IPS-15b (cell line): ENCODE measurements around the gene SFTPB.

Source experiments
- H3K27me3 ChIP-seq: one replicate; pipeline ENCODE4 v1.6.1; 2013; ENCODE audit warnings: low read length; ENCODE audit not compliant: control insufficient read depth, insufficient read depth
- H3K36me3 ChIP-seq: one replicate; pipeline ENCODE4 v1.6.1; 2013; ENCODE audit warnings: low read length; ENCODE audit not compliant: control insufficient read depth, insufficient read depth
- H3K4me1 ChIP-seq: one replicate; pipeline ENCODE4 v1.6.1; 2013; ENCODE audit warnings: mild to moderate bottlenecking, low read length; ENCODE audit not compliant: control insufficient read depth, insufficient read depth
- H3K4me3 ChIP-seq: one replicate; pipeline ENCODE4 v1.5.1; 2013; ENCODE audit warnings: low read depth, low read length
- H3K9ac ChIP-seq: one replicate; pipeline ENCODE4 v1.6.1; 2013; ENCODE audit warnings: low read depth, mild to moderate bottlenecking, low read length
- H3K9me3 ChIP-seq: one replicate; pipeline ENCODE4 v1.6.1; 2013; ENCODE audit warnings: mild to moderate bottlenecking, low read length; ENCODE audit not compliant: control insufficient read depth, insufficient read depth

SFTPB gene

DNA sequence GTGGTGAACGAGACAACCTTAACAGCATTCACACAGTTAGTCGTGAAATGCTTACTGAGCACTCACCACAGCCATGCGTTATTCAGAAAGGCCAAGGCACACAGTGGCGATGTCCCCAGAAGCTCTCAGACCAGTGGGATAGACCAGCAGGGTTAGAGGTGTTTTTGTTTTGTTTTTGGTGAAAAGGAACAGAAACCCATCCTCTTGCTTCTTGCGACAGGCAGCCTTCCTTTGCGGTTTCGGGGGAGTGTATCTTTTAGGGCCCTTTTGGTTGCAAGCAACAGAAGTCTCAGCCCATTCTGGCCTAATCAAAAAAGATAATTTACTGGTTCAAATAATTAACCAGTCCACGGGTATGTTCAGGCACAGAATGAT is 30.9 kb upstream of the SFTPB start:
- no peaks in the 10 kb centered on the region for H3K36me3 ChIP-seq
- no peak overlapping the region for H3K4me3 ChIP-seq
- no peaks in the 10 kb centered on the region for H3K27me3 ChIP-seq
- H3K9me3 ChIP-seq, result no peaks in the 10 kb centered on the region
- H3K9ac ChIP-seq, result no peak overlapping the region
- peaks cover 13% of the 10 kb centered on the region for H3K4me1 ChIP-seq

DNA sequence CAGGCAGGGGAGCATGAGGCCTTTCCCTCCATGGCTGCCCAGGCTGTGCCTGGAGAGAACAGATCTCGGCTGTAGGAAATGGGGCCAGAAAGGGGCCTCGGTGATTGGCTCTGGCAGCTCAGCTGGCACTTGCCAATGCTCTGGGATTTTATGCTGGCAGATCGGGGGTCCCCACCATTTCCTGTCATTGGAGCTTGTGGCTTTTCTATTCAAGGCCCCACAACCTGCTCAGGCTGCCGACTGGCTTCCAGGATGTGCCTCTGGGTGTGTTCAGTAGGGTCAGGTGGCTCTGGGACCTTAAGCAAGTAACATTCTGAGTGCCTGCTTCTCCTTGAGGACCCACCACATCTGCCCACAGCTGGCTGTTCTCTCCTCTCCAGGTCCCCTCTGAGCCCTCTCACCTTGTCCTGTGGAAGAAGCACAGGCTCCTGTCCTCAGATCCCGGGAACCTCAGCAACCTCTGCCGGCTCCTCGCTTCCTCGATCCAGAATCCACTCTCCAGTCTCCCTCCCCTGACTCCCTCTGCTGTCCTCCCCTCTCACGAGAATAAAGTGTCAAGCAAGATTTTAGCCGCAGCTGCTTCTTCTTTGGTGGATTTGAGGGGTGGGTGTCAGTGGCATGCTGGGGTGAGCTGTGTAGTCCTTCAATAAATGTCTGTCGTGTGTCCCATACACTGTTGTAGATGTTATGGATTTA is 30.3 kb upstream of the SFTPB start:
- peaks cover 13% of the 10 kb centered on the region for H3K4me1 ChIP-seq
- no peaks in the 10 kb centered on the region for H3K36me3 ChIP-seq
- H3K27me3 ChIP-seq, result no peaks in the 10 kb centered on the region
- H3K9me3 ChIP-seq, result no peaks in the 10 kb centered on the region
- H3K4me3 ChIP-seq, result no peak overlapping the region
- H3K9ac ChIP-seq, result no peak overlapping the region

DNA sequence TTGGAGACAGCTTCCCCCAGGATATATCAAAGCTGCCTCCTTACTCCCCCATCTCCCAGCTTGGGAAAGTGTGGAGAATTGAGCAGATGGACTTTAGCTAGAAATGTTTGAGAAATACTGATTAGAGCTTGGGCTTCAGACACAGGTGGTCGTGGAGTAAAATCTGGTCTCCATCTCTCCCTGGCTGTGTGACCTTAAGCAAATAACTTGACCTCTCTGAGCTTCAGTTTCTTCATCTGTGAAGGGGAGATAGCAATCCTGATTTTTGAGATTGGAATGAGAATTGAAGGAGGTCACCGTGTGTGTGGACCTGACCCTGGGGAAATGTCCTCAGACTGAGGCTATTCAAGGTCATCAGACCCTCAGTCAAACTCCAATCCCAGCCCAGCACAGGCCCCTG is 29.7 kb upstream of the SFTPB start:
- Histone ChIP-seq H3K9me3 (no peaks in the 10 kb centered on the region), H3K27me3 (no peaks in the 10 kb centered on the region), H3K36me3 (no peaks in the 10 kb centered on the region), H3K9ac (no peak overlapping the region), H3K4me1 (peaks cover 12% of the 10 kb centered on the region), H3K4me3 (no peak overlapping the region)

DNA sequence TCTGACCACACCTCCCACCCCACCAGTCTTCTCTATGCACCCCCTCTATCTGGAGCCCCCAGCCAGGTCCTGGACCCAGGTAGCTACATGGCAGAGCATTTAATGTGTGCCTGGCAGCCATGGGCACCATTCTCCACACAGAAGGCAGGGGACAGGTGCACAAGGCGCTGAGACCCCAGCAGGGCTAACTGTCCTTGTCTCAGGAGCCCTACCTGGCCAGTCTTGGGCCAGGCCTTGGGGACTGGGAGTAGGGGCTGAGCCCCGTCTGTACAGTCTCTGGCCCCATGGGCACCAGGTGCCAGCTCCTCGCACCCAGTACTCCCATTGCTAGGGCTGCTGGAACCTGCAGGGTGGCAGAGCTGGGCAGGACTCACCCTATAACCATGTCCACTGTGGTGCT is 29.1 kb upstream of the SFTPB start:
- peaks cover 7% of the 10 kb centered on the region for H3K4me1 ChIP-seq
- no peak overlapping the region for H3K9ac ChIP-seq
- H3K27me3 ChIP-seq, result no peaks in the 10 kb centered on the region
- H3K36me3 ChIP-seq, result no peaks in the 10 kb centered on the region
- no peak overlapping the region for H3K4me3 ChIP-seq
- no peaks in the 10 kb centered on the region for H3K9me3 ChIP-seq

DNA sequence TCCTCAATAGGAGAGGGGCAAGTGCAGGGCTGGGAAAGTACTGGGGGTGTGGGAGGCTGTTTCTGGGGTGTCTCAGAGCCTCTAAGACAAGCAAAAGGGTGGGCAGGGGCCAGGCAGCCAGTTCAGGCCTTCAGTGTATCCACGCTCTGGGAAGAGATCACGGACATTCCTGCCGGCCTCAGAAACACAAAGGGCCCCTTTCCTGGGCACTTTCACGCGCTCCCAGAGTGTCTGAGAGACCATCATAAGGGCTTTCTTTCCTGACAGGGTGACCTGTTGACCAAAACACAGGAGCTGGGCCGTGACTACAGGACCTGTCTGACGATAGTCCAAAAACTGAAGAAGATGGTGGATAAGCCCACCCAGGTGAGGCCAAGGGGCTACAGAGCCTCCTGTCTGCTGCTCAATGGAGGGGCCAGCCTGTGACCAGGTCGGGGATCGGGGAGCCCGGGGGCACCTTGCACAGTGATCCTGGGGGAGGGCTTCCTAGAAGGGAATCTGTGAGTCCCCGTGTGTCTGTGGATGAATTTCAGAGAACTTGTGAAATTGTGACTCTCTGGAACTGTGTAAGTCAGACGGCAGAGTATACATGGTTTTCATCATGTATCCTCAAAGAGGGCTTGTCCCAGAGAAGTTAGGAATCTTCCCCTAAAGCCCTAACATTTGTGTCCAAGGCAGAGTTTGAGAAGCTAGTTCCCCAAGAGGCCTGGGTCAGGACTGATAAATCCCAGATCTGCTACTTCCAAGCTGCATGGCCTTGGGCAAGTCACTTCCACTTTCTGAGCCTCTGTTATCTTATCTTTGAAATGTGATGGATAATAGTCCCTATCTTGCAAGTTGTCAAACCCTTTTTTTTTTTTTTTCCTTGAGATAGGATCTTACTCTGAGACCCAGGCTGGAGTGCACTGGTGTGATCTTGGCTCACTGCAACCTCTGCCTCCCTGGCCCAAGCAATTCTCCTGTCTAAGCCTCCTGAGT is 28.0 kb upstream of the SFTPB start:
- no peaks in the 10 kb centered on the region for H3K9me3 ChIP-seq
- no peaks in the 10 kb centered on the region for H3K27me3 ChIP-seq
- H3K4me1 ChIP-seq, result no peaks in the 10 kb centered on the region
- no peaks in the 10 kb centered on the region for H3K36me3 ChIP-seq
- no peak overlapping the region for H3K4me3 ChIP-seq
- no peak overlapping the region for H3K9ac ChIP-seq

DNA sequence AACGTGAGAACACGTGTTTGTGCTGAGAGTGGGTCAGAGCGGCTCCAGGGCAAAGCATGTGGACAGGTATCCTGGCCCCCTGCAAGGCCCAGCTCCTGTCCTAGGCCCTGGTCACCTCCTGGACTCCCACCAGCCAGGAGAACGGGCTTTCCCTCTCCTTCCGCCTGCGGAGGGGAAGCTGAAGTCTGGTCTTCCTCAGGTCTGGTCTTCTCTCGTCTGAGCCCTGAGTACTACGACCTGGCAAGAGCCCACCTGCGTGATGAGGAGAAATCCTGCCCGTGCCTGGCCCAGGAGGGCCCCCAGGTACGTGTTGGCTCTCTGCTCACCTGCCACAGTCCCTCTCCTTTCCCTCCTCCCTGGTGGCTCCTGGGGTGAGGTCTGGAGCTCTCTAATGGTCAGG is 27.1 kb upstream of the SFTPB start:
- no peaks in the 10 kb centered on the region for H3K4me1 ChIP-seq
- no peaks in the 10 kb centered on the region for H3K9me3 ChIP-seq
- H3K36me3 ChIP-seq, result no peaks in the 10 kb centered on the region
- no peak overlapping the region for H3K4me3 ChIP-seq
- H3K9ac ChIP-seq, result no peak overlapping the region
- no peaks in the 10 kb centered on the region for H3K27me3 ChIP-seq

DNA sequence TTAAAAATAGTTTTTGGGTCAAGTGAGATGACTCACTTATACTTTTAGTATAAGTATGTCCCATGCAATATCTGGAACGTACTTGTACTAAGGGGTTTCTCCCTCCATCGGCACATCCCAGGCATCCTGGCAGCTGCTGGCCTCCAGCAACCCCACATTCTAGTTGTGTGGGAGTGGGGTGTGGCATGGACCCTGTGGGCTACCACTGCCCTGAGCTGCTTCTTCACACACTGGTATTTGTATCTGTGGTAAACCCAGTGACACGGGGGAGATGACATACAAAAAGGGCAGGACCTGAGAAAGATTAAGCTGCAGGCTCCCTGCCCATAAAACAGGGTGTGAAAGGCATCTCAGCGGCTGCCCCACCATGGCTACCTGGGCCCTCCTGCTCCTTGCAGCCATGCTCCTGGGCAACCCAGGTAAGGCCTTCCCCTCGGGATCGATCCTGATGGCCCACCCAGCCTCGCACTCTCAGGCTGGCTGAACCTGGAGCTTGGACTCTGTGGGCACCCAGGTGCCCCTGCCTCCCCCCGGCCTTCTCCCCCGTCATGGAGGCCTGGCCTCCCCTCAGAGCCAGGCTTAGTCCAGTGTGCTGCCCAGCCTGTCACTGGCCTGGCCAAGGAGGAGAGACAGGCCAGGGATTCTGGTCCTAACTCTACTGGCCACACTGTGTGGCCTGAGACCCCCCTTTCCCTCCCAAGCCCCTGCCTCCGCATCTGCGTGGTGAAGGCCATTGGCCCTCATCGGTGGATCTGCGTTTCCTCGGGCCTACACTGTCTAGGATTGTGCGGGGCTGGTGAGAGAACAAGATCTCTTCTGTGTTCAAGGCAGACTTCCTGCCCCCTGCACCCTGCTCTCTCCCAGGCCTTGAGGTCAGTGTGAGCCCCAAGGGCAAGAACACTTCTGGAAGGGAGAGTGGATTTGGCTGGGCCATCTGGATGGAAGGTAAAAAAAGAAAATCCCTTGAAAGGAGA is 26.3 kb upstream of the SFTPB start, which contains the start of gene GNLY:
TSS of gene GNLY (plus strand) at position 307 of the 974 bp plus-strand sequence. CDS start at position 368, 61 bp downstream.
- Histone ChIP-seq H3K27me3 (no peaks in the 10 kb centered on the region), H3K4me1 (no peaks in the 10 kb centered on the region), H3K4me3 (no peak within 1 kb of the TSS), H3K36me3 (no peaks in the 10 kb centered on the region), H3K9me3 (no peaks in the 10 kb centered on the region), H3K9ac (no peak within 1 kb of the TSS)

DNA sequence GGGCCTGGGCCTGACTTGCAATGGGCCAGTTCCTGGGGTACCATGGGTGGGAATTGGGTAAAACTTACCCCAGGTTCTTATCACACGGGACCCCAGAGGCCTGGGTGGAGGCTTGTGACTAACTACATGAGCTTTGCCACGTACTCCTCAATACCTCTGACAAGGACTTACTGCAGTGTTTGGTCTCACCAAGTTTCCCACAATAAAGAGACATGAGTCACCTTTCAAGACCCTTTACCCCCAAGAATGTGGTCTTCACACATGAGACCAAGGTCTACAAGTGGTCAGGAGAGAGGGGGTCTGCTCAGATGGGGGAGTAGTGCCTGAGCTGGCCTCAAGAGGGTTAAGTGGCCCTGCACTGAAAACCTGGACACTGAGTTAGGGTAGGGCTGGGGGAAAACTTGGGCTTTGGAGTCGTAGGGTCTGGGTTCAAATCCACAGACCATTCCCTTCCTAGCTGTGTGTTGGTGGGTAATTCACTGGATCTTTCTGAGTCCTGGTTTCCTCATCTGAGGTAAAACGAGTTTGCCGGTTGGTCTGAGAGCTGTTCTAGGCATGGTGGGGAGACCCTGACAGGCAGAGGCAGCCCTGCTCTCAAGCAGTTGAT is 24.1 kb upstream of the SFTPB start:
- H3K9me3 ChIP-seq, result no peaks in the 10 kb centered on the region
- H3K27me3 ChIP-seq, result no peaks in the 10 kb centered on the region
- H3K9ac ChIP-seq, result no peak overlapping the region
- H3K36me3 ChIP-seq, result no peaks in the 10 kb centered on the region
- no peak overlapping the region for H3K4me3 ChIP-seq
- no peaks in the 10 kb centered on the region for H3K4me1 ChIP-seq

DNA sequence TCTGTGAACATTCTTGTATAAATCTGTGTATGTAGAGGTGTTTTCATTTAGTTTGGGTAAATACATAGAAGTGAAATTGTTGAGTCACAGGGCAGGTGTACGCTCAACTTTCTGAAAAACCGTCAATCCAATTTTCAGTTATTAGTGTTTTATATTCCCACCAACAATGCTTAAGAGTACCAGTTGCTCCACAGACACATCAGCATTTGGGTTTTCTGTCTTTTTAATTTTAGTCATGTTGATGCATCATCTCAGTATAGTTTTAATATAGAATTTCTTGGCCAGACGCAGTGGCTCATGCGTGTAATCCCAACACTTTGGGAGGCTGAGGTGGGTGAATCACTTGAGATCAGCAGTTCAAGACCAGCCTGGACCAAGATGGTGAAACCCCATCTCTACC is 22.9 kb upstream of the SFTPB start:
- Histone ChIP-seq H3K36me3 (no peaks in the 10 kb centered on the region), H3K4me1 (no peaks in the 10 kb centered on the region), H3K27me3 (no peaks in the 10 kb centered on the region), H3K9me3 (no peaks in the 10 kb centered on the region), H3K9ac (no peak overlapping the region), H3K4me3 (no peak overlapping the region)

DNA sequence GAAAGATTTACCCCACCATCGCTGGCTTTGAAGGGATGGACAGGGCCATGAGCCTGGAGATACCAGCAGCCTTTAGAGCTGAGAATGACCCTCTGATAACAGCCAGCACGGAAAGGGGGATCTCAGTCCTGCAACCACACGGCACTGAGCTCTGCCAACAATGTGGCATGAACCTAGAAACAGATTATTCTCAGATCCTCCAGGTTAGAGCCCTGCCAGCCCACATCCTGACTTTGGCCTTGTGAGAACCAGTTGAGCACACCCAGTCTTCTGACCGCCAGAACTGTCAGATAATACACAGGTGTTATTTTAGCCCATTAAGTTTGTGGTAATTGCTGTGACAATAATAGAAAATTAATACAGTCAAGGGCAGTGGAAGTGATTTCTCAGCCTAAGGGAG is 16.8 kb upstream of the SFTPB start:
- H3K27me3 ChIP-seq, result no peaks in the 10 kb centered on the region

DNA sequence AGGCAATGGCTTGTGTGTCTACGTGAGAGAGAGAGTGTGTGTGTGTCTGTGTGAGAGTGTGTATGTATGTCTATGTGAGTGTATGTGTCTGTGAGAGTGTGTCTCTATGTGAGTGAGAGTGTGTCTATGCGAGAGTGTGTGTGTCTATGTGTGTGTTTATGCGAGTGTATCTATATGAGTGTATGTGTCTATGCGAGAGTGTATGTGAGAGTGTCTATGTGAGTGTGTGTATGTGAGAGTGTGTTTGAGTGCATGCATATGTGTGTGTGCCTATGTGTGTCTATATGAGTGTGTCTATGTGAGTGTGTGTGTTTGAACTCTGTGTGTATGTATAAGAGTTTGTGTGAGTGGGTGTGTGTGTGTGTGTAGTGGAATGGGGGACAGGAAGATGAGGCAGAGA is 16.4 kb upstream of the SFTPB start:
- no peak overlapping the region for H3K4me3 ChIP-seq
- no peaks in the 10 kb centered on the region for H3K36me3 ChIP-seq
- H3K27me3 ChIP-seq, result no peaks in the 10 kb centered on the region
- no peak overlapping the region for H3K9ac ChIP-seq
- H3K9me3 ChIP-seq, result no peaks in the 10 kb centered on the region
- H3K4me1 ChIP-seq, result no peaks in the 10 kb centered on the region

More for the DNA sequence above, 16.8 kb upstream of the SFTPB start:
- Histone ChIP-seq H3K4me1 (no peaks in the 10 kb centered on the region), H3K9ac (no peak overlapping the region), H3K4me3 (no peak overlapping the region), H3K9me3 (no peaks in the 10 kb centered on the region), H3K36me3 (no peaks in the 10 kb centered on the region)
